G401 (cell line): Measurements from ENCODE around the gene CDKAL1. TPM values are rescaled to one million over a fixed set of nuclear protein-coding genes. Genes with fewer than 3 reads are reported as not detected.
"Not testable (repeated sequence)": the region's sequence is repeated elsewhere in the genome, so short reads cannot be mapped to it uniquely, and the experiment has no call there.

Experiments
- DNase-seq: peaks from one replicate; pipeline ENCODE4 v3.0.0-alpha.2; 2015; ENCODE audit warnings: low spot score
- in situ Hi-C: cut with HindIII; loops from 2 replicates; pipeline ENCODE4 v1.10.0; 2016; ENCODE audit warnings: low sequenced_read_pairs, mixed read lengths
- total RNA-seq: library from RNA; depleted of rRNA; stranded (reverse); fragments of >200 nt; shearing (Covaris generic); gene quantifications from 2 replicates; pipeline ENCODE4 v1.2.3, GENCODE V29; 2014

The CDKAL1 gene
- total RNA-seq, 1 experiment from 2014 or later: 25.7 TPM

DNA sequence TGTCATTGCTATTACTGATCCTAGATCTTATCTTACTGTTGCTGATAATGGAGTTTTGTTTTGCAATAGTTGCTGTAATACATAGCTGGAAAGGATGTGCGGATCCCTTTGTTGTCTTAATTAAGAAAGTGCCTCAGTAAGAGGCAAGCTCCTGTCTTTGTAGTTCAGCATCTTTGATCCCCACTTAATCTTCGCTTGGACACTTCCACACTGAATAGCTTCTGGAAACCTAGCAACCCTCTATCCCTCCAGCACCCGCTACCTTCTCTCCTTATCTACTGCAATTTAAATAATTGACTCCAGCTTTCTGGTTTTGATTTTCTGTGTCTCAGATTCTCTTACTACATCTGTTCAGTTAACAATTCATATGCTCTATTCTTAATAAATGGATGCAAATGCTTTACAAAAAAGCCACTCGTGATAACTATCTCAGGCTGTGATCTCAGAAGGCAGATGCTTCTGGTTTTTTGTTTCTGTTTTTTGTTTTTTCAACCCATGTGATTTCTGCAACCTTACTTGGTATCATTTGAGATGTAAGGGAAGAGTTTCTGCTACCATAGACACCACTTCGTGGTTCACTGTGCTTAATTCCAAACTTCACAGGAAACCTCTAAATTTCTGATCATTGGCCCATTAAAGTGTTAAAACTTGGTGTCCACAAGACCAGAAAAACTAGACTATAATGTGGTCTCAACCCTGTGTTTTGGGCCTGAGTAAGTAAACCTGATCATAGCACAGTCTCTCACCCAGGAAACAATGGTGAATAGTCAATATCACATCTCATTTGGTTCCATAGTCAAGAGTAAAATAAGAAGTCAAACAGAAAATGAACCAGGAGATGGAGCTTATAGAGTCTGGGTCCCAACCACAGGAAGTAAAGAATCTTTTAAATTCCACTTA is 707.2 kb downstream of the CDKAL1 start:
- no peak for DNase-seq
- in situ Hi-C loops: no loop called here

- no peak for DNase-seq
- in situ Hi-C loops: no loop called here
Observed at GRCh38 chr6:21244897-21245470, 710.7 kb downstream of the CDKAL1 start.

GRCh38 chr6:21245488-21245887 is 711.2 kb downstream of the CDKAL1 start:
- no peak for DNase-seq
- in situ Hi-C loops: no loop called here

- in situ Hi-C loops: no loop called here
Observed at GRCh38 chr6:21246075-21246474, 711.8 kb downstream of the CDKAL1 start.

GRCh38 chr6:21254460-21254859 is 720.2 kb downstream of the CDKAL1 start:
- DNase-seq, in situ Hi-C loops: not testable (repeated sequence)

More at GRCh38 chr6:21246075-21246474, 711.8 kb downstream of the CDKAL1 start:
- no peak for DNase-seq

GRCh38 chr6:21256197-21256596 is 721.9 kb downstream of the CDKAL1 start:
- in situ Hi-C loops: no loop called here
- DNase-seq: no peak

DNA sequence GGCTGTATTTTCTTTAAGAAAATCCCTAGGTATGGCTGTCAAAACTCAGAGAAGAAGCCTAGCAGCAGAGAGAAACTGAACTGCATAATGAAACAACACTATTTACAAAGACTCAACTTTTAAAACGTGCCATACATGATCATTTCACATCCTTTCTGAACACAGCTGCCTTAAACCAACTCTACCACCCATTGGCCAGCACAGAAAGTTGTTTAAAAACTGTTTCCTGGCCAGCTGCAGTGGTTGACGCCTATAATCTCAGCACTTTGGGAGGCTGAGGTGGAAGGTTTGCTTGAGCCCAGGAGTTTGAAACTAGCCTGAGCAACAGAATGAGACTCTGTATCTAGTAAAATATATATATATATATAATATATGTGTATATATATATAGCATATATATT is 722.9 kb downstream of the CDKAL1 start:
- in situ Hi-C loops: no loop called here
- DNase-seq: no peak

DNA sequence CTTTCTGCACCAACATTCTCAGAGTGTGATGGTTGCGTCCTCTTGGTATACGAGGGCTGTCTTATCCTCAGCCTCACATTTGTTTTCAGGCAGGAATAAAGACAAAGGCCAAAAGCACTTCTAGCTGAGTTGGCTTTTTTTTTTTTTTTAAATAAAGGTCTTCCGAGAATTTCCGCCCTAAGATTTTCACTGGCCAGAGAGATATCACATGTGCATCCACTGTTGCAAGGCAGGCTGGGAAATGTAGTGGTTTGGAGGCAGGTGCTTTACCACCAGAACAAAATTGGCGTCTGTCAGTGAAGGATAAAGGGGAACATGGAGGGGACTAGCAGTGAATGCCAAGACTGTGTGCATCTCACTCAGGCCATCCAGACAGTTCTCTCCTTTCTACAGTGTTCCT is 724.4 kb downstream of the CDKAL1 start:
- in situ Hi-C loops: no loop called here
- no peak for DNase-seq

DNA sequence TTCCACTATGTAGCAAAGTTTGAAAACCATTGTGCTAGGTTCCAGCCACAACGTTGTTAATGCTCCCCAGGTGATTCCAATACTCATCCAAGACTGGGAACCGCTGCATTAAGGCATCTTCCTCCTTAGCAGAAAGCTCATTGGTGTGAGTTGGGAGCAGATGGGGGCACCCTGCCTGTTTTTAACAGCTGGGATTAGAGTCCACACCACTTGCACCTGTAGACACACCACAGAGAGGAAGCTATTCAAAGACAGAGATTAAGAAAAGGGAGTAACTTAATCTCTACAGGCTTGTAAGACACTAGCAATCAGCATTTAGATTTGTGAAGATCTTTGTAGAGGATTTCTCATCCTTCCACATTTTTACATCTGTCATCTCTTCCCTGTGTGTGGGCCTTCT is 725.4 kb downstream of the CDKAL1 start:
- in situ Hi-C loops: no loop called here
- DNase-seq: no peak

DNA sequence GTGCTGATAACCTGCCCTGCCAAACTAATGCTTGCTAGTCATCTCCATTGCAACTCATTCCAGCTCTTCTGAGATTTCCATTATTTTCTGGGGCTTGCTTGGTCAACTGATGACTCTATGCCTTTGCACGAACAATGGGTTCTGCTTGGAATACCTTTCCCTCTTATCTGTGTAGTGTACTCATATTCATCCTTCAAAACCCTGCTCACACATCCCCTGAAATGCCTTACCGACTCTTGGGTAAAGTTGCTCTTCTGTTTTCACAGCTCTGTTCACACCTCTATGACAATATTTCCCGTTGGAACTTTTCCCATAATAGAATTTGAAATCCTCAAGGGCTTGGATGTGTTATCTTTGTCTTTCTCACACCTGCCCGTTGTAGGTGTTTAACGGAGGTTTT is 728.2 kb downstream of the CDKAL1 start:
- in situ Hi-C loops: no loop called here
- DNase-seq: no peak

DNA sequence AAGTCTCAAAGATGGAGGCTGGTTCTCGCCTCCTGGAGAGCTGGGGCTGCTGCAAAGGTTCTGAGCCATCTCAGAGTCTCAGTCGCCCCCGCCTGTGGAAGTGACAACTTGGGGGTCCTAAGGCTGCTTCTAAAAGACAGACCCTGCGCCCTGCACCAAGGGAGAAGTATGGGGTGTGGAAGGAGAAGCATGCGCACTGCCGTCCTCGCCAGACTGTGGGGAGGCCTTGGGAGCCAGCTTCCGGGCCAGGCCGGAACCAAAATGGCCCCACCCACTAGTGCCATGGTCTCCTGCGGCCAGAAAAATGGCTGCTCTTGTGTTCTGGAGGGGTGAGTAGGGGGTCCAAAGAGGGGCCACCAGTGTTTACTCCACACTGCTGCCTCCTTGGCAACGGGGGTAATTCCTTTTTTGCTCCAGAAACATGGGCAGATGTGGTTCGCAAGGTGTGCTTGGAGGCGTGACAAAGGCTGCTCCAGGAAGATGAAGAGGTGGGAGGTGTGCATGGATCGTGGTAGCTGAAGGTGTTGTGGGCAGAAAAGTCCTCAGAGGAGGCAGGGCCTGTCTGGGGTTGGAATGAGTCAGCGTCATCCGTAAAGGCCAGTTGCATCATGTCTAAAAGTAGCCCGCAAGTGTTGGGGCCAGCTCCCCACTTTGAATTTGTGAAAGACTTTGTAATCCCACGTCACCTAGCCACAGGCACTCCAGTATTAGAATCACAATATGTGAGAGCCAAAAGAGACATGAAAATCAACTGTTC is 729.5 kb downstream of the CDKAL1 start:
- no peak for DNase-seq
- in situ Hi-C loops: no loop called here

- in situ Hi-C loops: no loop called here
- DNase-seq: no peak
Observed at GRCh38 chr6:21264288-21265033, 730.2 kb downstream of the CDKAL1 start.

GRCh38 chr6:21265034-21265729 is 730.9 kb downstream of the CDKAL1 start:
- in situ Hi-C loops: no loop called here
- no peak for DNase-seq

- in situ Hi-C loops: no loop called here
- no peak for DNase-seq
Observed at GRCh38 chr6:21265730-21266044, 731.4 kb downstream of the CDKAL1 start.

DNA sequence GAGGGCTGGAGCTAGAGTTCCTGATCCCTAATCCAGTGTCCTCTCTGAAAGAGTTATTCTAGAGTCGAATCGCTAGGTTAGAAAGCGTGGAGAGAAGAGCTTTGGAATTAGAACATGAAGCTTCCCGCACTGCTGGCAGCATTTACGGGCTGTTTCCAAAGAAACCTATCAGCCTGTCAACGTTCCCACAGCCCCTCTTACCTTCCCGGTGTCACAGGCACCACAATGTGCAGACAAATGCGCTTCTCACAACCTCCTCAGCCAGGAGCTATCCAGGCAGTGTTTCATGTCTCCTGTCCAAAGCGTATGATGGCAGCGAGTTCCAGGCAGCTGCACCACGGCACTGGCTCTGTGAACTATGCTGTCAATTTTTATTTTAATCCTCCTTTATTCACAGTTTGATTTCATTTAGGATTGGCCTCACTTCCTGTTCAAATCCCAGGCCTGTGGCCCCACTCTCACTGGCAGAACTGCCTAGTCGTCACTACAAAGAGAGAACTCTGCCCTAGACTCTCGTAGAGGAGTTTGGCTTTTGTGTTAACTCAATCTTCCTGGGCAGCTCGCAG is 736.5 kb downstream of the CDKAL1 start:
- in situ Hi-C loops: no loop called here
- no peak for DNase-seq

- in situ Hi-C loops: no loop called here
- DNase-seq: no peak
Observed at GRCh38 chr6:21271428-21272155, 737.3 kb downstream of the CDKAL1 start.

DNA sequence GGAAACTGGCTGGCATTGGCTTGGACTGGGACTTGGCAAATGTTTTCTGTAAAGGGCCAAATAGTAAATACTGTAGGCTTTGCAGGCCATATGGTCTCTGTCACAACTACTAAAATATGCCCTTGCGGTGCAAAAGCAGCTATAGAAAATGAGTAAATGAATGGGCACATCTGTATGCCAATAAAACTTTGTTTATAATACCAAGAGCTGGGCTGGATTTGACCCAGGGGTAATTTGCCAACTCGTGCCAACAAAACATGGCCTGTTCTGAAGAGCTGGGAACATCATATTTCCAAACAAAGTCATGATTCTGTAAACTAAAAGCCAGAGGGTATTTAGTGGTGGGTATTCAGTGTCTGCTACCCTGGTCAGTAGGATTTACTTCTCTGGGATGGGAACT is 739.2 kb downstream of the CDKAL1 start:
- no peak for DNase-seq
- in situ Hi-C loops: no loop called here

GRCh38 chr6:21274851-21275250 is 740.6 kb downstream of the CDKAL1 start:
- no peak for DNase-seq
- in situ Hi-C loops: no loop called here
